GM21737 (cell line): Measurements from ENCODE around the gene PXYLP1.
A peak's percentile ranks its signal among the peaks of the same experiment; 100 is the strongest.

Experiments
- ATAC-seq: cut with Tn5 transposase; IDR thresholded peaks from one replicate; pipeline ENCODE4 v1.9.1; 2021; ENCODE audit warnings: mild to moderate bottlenecking, moderate library complexity; ENCODE audit not compliant: unreplicated experiment

The PXYLP1 gene

GRCh38 chr3:141271279-141272030 is 39.8 kb downstream of the PXYLP1 start:
- no peak for ATAC-seq

DNA sequence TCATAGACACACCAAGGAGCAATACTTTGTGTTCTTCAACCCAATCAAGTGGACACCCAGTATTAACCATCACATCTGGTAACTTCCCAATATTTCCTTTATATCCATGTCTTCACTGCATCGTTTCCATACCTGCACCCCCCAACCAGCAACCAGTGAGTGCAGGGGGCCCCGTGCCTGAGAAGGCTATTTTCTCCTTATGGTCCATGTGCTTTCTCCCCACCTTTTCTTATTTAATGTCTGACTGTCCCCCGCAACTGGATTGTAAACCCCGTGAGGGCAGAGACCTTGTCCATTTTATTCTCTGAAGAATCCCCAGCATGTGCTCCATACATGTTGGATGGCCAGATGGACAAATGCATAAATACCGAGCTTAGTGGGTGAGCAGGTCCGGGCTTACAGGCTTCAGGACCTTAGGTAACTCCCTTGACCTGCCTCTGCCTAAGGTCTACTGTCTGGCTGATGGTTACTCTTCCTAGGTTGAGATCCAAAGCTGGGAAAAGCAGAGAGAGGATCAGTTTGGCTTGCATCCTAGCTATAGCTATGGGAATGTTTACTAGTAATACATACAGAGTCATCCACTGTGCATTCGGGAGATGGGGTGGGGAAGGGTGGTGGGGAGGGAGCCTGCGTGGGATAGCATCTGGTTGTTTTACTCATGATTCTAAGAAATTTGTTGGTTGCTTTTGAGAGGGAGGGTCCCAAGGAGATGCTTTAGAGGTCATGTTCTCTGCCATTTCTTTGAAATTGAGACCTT is 41.5 kb downstream of the PXYLP1 start:
- ATAC-seq = no peak

- ATAC-seq = no peak
Measured at GRCh38 chr3:141273700-141274410, 42.2 kb downstream of the PXYLP1 start.

GRCh38 chr3:141274411-141275031 is 42.9 kb downstream of the PXYLP1 start:
- no peak for ATAC-seq

GRCh38 chr3:141275032-141275422 is 43.4 kb downstream of the PXYLP1 start:
- ATAC-seq = no peak

- ATAC-seq = no peak
Measured at GRCh38 chr3:141275511-141275910, 43.9 kb downstream of the PXYLP1 start.

DNA sequence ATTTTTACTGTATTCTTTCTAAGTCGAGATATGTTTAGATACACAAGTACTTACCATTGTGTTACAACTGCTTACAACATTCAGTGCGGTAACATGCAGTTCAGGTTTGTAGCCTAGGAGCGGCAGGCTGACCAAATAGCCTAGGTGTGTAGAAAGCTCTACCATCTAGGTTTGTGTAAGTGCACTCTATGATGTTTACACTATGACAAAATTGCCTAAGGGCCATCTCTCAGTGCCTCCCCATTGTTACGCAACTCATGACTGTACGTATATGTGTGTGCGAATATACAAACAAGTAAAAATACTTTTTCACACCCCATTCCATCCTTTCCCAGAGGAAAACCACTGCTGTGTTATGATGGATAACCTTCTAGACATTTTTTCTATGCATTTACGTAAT is 44.3 kb downstream of the PXYLP1 start:
- ATAC-seq = no peak

DNA sequence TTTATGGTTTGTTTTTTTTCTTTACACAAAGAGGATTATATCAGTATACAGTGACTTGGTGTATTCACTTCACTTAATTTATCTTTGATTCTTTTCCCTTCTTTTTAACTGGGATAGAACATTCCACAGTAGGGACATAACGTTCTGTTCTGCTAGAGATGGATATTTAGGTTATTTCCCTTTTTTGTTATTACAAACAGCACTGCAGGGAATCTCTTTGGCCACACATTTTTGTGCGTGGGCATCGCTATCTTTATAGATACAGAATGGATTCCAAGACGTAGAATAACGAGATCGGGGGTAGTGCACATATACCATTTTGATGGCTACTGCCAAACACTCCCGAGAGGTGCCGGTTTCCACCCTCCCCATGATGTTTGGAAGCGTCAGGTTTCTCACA is 44.8 kb downstream of the PXYLP1 start:
- ATAC-seq = no peak

DNA sequence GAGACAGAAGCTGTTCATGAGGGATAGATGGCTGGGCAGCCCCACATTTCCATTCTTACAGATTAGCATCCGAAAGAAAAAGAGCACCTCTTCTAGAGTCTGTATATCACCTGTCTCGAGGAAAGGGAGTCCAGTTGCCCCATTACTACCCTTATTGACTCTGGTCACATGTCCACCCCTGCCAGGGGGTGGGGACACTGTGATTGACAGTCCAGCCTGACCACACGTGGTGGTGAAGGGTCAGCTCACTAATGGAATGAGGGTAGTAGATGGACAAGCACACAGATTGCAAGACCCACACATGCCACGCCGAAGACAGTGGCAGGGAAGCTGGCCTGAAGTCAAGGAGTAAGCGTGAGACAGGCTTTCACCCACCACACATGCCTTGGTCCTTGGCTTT is 45.8 kb downstream of the PXYLP1 start:
- no peak for ATAC-seq

- ATAC-seq = no peak
Measured at GRCh38 chr3:141278196-141279076, 46.8 kb downstream of the PXYLP1 start.

GRCh38 chr3:141279077-141279967 is 47.7 kb downstream of the PXYLP1 start:
- peak; percentile 61 for ATAC-seq

DNA sequence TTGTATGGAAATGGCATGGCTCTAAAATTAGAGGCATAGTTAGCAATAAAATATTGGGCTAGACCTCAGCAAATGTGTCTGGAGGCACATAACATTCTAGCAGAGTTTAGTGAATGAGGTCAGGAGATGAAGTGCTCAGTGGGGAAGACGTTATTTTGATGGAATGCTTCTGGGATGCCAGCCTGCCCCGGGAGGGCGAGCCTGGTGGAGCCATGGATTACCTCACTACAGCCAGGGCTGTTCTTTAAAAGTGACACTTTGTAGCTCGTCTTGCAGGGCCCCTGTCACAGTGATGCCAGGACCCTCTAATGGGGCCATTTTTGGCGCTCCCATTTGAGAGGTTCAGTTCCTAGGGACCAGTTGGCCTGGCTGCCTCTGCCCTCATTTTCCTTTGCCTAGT is 48.5 kb downstream of the PXYLP1 start:
- ATAC-seq = no peak

DNA sequence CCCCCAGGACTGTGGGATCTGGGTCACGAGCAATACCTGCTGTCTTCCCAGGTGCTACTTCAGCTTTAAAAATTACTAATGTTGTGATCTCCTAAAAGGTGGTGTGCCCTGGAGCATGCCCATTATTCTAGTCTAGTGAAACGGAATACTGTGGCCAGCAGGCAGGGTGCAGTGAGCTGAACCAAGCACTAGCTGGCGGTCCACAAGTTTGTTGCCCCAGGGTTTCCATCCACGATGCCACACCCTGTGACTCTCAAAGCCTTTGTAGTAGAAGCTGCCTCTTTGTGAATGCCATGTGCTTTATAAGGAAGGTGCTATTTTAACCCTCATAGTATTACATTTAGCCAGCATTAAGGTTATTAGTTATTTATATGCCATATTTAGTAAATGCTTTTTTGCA is 49.1 kb downstream of the PXYLP1 start:
- ATAC-seq = no peak

DNA sequence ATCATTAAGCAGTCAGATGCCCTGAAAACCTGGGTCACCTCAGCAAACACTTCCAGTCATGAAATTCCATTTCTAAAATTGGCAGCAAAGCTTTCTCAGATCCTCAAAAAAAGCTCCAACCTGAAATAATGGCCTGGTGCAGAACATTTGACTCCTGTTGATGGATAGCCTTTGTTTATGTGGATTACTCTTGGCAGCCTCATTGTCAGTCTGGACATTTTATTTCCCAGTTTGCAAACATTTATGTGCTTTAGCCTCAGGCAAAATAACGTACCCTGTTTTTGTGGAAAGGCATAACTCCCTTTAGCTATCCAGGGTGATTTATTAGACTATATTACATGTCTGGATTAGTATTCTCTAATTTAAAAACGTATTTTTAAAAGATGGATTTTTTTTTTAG is 53.9 kb downstream of the PXYLP1 start:
- ATAC-seq = no peak

- ATAC-seq = no peak
Measured at GRCh38 chr3:141286856-141287255, 55.2 kb downstream of the PXYLP1 start.

- ATAC-seq = no peak
Measured at GRCh38 chr3:141287326-141287725, 55.7 kb downstream of the PXYLP1 start.

DNA sequence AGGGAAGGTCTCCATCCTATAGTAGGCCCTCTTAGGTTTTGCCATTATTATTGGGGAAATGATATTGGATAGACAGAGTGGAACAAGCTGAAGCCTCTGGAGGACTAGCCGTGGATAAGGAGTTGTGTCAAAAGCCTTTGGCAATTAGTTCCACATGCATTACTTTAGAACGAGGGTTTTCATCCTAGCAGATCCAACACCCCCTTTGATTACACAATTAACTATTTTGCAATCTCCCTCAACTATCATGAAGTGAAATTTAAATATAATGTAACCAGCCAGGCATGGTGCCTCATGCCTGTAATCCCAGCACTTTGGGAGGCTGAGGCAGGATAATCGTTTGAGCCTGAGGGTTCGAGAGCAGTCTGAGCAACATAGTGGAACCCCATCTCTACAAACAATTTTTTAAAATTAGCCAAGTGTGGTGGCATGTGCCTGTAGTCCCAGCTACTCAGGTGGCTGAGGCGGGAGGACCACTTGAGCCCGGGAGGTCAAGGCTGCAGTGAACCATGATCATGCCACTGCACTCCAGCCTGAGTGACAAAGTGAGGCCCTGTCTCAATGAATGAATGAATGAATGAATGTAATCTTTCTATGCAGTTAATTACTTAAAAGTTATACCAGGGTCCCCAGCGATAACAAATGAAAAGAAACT is 56.8 kb downstream of the PXYLP1 start:
- no peak for ATAC-seq

DNA sequence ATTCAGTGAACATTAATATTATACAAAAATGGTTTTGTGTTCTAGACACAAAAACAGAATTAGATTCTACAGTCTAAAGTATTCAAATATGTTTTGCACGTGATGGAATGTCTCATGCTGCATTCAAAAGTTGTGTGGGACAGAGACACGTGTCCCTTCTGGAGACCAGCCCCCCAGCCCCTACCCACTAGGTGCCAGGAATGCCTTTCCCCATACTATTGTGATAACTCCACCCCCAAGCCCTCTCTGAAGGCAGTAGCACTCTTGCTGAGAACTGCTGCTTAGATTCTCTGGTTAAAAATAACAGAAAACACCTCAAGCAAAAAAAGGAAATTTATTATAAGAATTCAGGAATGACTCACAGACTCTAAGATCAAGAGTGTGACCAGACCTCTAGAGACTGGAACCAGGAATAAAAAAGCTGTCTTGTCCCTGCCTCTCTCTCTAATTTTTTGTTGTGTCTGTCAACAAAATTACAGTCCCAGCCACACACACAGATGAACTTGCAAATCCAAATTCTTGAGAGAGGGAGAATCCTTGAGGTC is 57.7 kb downstream of the PXYLP1 start:
- ATAC-seq = no peak
